HG03469 (cell line): ENCODE data around the gene ETV6.

ENCODE experiments used
- ATAC-seq: cut with Tn5 transposase; IDR thresholded peaks from one replicate; pipeline ENCODE4 v1.9.1; 2021; ENCODE audit warnings: mild to moderate bottlenecking, moderate library complexity, moderate number of reproducible peaks; ENCODE audit not compliant: unreplicated experiment

The ETV6 gene

GRCh38 chr12:11821386-11822080, 172.1 kb downstream of the ETV6 start:
- ATAC-seq: no peak

GRCh38 chr12:11822081-11822834, 172.8 kb downstream of the ETV6 start:
- ATAC-seq: peak; percentile 40

- ATAC-seq: no peak
These were observed 173.6 kb downstream of the ETV6 start for GRCh38 chr12:11823043-11823442.

- ATAC-seq: no peak
These were observed 174.1 kb downstream of the ETV6 start for GRCh38 chr12:11823593-11823992.

- ATAC-seq: no peak
These were observed 174.6 kb downstream of the ETV6 start for GRCh38 chr12:11824069-11824468.

GRCh38 chr12:11824736-11825135, 175.3 kb downstream of the ETV6 start:
- ATAC-seq: no peak

- no peak for ATAC-seq
These were observed 175.8 kb downstream of the ETV6 start for GRCh38 chr12:11825278-11825677.

- ATAC-seq: no peak
These were observed 177.1 kb downstream of the ETV6 start for GRCh38 chr12:11826574-11826973.

- no peak for ATAC-seq
These were observed 177.9 kb downstream of the ETV6 start for GRCh38 chr12:11827091-11828061.

GRCh38 chr12:11829764-11830194, 180.3 kb downstream of the ETV6 start:
- no peak for ATAC-seq

GRCh38 chr12:11830307-11830801, 180.9 kb downstream of the ETV6 start:
- ATAC-seq: no peak

- ATAC-seq: no peak
These were observed 182.6 kb downstream of the ETV6 start for GRCh38 chr12:11832093-11832492.

GRCh38 chr12:11833174-11833895, 183.9 kb downstream of the ETV6 start:
- ATAC-seq: no peak

GRCh38 chr12:11834104-11834812, 184.8 kb downstream of the ETV6 start:
- ATAC-seq: no peak

- ATAC-seq: no peak
These were observed 185.5 kb downstream of the ETV6 start for GRCh38 chr12:11834931-11835330.

GRCh38 chr12:11836282-11837151, 187.0 kb downstream of the ETV6 start:
- ATAC-seq: peak; percentile 78

- ATAC-seq: no peak
These were observed 187.9 kb downstream of the ETV6 start for GRCh38 chr12:11837216-11837934.

- ATAC-seq: no peak
These were observed 188.9 kb downstream of the ETV6 start for GRCh38 chr12:11838403-11838802.
